Measurements from ENCODE around the gene DTHD1.

- TF ChIP-seq CTCF (IDR thresholded peaks at IDR 0.05) (no peak), POLR2A (IDR thresholded peaks at IDR 0.05) (no peak), POLR2AphosphoS5 (IDR thresholded peaks at IDR 0.05) (no peak)
These were observed 8.1 kb upstream of the DTHD1 start for GRCh38 chr4:36273276-36273675.
